ENCODE data around the gene GTPBP1.

Gene GTPBP1

DNA sequence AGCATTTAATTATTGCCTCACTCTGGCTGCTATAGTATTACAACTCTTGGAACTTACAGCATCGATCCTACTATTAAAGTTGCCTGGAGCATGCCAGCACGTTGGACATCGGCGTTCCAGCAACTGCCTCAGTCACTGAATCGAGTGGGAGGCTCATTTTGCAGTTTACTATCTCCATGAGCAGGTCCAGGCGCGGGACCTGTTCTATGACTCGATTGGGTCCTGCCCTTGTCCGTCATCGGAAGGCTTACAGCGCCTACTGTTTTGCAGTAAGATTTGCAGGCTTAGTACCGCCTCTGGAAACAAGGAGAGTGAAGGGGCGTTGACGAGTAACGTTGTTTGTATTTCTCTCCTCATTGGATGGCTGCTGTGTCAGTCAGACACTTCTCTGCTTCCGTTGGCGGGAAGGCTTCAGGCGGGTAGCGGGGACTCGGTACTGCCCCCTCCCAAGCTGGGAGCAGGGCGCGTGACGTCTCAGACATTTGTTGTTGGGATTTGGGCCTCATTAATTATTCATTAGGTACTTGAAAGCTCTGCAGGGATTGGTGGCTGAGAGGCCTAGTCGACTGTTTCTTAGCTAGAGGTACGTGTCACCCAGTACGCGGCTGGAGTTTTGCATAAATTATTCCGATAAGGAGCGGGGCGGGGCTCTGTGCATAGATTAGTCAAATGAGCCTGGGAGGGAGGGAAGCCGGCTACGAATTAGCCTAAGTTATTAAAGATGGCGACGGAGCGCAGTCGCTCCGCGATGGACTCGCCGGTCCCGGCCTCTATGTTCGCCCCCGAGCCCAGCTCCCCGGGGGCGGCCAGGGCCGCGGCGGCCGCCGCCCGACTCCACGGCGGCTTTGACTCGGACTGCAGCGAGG lies at the start of gene GTPBP1:
GTPBP1 (plus strand) TSS at position 710 of the 866 bp plus-strand sequence; CDS start at position 722, 12 bp downstream.
- DNase-seq (ENCODE audit: low read depth): peak; percentile 100

DNA sequence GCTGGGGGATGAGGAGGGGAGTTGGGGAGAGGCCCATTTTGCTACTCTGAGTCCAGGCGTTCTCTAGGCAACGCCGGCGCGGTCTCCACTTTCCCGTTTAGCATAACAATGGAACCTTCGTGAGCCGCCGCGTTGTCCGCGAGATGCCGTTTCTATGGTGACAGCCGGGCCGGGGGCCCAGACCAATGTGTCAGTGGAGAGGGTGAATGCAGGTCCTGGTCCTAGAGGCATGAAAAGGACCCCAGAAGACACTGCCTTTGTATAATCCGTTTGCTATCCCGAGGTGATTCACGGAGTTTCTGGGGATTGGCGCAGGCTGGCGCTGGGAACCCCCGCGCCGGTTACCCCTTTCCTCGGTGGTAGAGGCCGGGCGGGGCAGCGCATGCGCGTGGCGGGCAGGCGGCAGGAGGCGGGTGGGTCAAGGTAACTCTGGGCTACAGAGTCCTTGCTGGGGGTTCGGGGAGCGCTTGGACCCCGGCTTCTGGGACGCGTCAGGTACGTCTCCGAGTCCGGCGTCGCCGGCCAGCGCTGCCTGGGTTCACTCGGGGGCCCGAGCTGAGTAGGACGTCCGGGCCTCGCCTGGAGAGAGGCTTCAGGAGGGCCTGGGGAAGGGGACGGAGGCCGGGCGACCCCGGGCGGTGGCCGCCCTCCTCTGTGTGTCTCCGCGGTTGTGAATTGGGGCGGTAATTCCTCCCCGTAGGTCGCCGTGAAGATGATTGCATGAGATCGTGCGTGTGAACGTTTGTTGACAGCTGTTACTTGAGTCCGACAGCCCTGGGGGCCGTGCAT lies 49.3 kb upstream of the GTPBP1 start, which contains the start of the genes CBY1 and FAM227A:
CBY1 (plus strand) TSS at position 383 of the 789 bp plus-strand sequence. CDS start 11,417 bp downstream, outside the sequence.
FAM227A (minus strand) TSS at position 137 of the 789 bp plus-strand sequence. CDS start 6,224 bp downstream, outside the sequence.
- DNase-seq (ENCODE audit: low read depth): peak; percentile 42

DNA sequence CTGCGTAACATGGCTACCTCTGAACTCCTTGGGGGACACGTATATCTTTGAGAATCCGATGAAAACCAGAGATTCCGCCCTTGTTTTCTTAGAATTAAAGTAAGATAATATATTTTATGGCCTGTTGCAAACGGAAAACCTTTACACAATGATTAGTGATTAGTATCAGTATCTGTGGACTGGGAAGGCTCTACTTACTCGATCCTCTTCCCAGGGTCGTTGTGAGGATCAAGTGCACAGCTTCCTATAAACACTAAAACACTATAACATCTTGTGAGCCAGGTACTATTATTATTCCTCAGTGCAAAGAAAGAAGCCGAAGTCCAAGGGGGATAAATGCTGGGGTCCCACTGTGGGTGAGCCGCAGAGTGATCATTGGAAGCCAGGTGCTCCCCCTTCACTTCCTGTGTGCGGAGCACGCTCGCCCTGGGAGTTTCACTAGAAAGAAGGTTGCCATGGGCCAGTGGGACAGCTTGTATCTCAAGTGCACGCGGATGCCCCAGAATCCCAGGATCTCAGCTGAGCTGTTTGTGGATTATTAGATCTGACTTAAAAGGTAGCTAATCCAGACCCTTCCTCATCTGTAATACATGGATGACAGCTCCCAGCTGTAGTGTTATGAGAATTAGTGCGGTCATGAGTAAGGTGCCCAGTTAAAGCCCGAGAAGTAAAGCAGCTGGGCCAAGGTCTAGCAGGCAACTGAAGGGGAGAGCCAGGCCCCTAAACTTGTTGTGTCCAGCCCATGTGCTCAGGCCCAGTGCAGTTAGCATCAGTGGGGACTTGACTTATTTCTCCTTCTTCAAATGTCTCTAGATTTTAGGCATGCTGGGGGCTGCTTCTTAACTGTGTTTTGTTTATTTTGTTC lies 48.5 kb upstream of the GTPBP1 start:
- no peak for DNase-seq (ENCODE audit: low read depth)

DNA sequence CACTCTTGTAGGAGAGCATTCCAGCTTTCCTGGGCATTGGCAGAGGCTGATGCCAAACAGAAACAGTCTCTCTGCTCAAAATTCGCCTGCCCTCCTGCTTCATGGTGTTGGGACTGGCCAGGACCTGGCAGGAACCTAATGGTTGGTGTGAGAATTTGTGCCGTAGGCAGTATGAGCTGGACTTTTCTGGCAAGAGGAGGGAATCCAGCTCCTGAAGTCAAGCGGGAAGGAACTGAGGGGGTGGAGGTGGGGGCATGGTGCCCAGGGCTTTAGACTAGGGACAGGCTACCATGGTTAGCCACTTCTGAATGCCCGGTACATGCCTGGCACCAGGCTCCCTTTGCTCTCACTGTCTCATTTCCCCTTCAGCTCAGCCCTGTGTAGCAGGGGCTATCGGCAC lies 30.9 kb upstream of the GTPBP1 start:
- no peak for DNase-seq (ENCODE audit: low read depth)

DNA sequence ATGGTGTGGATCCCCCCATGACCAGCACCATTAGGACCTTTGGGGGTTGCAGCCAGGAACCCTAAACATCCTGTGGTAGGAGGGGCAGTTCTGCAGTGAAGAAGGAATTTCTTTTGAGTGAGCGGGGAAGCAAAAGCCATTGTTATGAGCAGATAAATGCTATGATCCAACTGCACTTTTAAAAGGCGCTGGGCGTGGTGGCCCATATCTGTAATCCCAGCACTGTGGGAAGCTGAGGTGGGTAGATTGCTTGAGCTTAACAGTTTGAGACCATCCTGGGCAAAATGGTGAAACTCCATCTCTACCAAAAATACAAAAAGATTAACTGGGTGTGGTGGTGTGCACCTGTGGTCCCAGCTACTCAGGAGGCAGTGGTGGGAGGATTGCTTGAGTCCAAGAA lies 29.9 kb upstream of the GTPBP1 start:
- DNase-seq (ENCODE audit: low read depth): no peak

DNA sequence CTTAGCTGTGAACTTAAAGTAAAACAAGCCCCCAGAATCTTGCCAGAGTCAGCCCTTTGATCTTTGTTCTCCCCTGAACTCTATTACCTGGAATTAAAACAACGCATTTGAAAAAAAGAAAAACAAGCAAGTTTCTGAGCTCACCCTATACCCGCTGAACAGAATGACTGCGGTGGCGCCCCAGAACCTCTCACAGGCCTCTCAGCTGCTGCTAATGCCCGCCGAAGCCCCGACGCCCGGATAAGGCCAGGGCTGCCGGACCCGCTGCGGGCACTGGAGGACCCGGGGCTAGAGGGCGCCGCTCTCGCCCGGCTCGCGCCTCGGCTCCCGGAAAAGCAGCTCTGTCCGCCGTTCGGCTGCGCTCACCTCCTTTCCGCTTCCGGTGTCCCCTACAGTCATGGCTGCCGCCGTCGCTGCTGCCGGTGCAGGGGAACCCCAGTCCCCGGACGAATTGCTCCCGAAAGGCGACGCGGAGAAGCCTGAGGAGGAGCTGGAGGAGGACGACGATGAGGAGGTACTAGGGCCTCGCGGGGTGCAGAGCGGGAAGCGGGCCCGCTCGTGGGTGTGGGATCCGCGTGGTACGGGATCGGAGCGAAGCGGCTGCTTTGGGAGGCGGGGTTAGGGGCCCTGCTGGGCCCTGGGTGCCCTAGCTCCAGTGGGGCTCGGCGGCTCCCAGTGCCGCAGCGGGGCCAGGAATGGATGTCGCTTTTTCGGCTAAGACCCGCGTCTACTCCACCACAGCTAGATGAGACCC lies 24.0 kb upstream of the GTPBP1 start, which contains the start of gene TOMM22:
TOMM22 (plus strand) TSS at position 376 of the 754 bp plus-strand sequence; CDS start at position 398, 22 bp downstream.
- DNase-seq (ENCODE audit: low read depth): no peak

GRCh38 chr22:38684895-38685294 lies 20.8 kb upstream of the GTPBP1 start:
- DNase-seq (ENCODE audit: low read depth): no peak

DNA sequence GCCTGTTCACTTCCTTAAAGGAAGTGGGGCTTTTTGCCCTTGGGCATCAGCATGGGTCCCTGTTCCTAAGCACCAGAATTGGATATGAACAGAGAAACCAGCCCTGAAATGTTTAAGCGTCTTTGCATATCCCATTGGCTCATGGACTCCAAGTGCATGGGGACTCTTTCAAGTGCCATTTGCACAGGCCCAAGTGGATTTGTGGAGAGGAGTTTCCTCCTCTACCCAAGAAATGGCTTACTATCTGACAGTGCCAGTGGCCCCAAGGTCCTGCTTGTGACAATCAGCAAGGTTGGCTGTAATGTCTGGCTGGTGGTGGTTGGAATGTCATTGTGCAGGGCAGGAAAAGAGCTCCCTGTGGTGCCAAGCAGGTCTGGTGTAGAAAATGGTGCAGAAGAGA lies 20.0 kb upstream of the GTPBP1 start:
- no peak for DNase-seq (ENCODE audit: low read depth)

DNA sequence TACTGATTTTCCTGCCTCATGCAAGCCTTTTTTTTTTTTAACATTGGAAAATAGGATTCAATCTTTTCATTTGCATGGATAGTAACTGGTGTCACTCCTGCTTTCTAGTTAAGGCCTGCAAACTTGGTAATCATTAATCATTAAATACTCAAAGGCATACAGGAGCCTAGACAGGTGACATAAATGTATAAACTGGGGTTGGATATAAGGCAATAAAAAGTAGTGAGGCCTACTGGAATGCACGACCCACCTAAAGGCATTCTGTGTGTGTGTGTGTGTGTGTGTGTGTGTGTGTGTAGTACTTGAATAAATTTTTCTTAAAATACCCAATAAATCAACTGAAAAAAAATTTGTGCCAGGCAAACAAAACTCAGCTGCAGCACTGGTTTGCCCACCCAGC lies 16.1 kb upstream of the GTPBP1 start:
- no peak for DNase-seq (ENCODE audit: low read depth)

DNA sequence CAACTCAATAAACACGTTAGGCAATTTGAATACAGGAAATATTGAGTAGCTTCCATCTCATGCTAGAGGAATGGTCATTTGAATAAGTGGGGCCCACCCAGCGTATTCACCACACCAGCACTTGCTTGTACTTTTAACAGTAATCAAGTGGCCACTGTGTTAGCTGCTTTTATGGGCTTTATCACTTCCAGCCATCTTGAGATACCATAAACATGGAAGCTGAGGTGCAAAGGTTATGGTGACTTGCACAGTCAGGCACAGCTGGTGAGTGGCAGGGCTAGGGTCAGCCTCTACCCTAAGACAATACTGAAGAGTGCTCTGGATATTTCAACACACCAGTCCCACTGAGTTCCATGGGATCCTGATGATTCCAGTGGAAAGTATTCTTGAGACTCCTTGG lies 11.7 kb upstream of the GTPBP1 start:
- DNase-seq (ENCODE audit: low read depth): no peak

GRCh38 chr22:38694940-38695339 lies 10.8 kb upstream of the GTPBP1 start:
- DNase-seq (ENCODE audit: low read depth): no peak

GRCh38 chr22:38696606-38697424 lies 8.9 kb upstream of the GTPBP1 start:
- peak; percentile 75 for DNase-seq (ENCODE audit: low read depth)

- DNase-seq (ENCODE audit: low read depth): no peak
Observed at GRCh38 chr22:38697425-38698089, 8.2 kb upstream of the GTPBP1 start.

GRCh38 chr22:38698407-38699094 lies 7.2 kb upstream of the GTPBP1 start:
- no peak for DNase-seq (ENCODE audit: low read depth)

DNA sequence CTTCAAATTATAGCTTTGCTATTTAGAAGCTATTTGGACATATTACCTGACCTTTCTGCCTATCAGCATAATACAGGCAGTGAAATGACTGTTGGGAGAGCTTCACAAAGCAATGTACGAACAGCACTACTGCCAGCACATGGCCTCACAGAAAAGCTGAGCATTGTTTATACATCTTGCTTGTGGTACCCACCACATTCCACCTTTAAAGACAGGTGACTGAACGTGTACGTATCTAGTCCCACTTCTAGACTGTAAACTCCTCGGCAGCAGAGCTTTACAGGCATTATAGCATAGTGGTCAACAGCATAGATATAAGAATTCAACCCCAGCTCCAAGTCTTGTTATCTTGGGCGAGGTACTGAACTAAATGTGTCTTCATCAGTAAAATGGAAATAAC lies 6.6 kb upstream of the GTPBP1 start:
- DNase-seq (ENCODE audit: low read depth): no peak

DNA sequence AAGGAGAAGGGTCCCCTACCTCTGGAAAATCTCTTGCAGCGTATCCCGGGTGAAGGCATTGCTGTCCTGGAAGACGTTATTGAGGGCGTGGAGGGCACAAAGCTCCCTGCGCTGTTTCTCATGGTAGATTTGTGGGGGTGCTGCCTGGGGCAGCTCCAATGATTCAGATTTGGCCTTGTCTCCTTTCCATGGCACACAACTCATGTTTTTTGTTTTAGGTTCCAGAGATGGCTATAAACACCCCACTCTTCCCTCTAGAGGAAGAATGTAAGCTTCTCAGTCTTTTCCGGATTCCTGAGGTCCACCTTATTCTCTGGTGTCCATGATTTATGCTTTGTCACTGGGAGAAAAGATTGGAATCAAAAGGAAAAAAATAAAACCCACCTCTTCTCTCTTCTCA lies 6.0 kb upstream of the GTPBP1 start:
- DNase-seq (ENCODE audit: low read depth): no peak

DNA sequence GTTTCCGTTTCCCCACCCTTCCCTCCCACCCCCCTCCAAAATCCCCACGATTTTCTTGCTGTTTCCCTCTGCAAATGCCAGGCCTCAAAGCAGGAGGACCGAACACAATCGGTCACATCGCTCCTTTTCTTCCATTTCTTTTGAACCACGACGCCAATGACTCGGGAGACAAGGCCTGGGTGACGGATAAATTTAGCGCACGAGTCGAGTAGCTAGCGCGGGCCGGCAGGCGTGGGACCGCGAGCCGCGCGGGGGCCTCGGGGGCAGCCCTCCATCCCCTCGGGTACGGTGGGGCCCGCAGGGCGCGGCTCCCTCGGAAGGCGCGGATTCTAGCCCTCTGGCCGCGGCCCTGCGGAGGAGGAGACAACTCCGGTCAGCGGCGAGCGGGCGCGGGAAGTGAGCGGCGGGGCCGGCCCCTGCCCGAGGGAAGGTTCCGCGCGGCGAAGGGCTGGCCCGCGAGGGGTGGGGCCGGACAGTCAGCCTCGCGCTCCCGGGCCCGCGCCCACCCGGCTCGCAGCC lies 5.4 kb upstream of the GTPBP1 start:
- DNase-seq (ENCODE audit: low read depth): no peak

- no peak for DNase-seq (ENCODE audit: low read depth)
Observed at GRCh38 chr22:38700789-38701628, 4.7 kb upstream of the GTPBP1 start, which contains the start of gene JOSD1. JOSD1 (minus strand) TSS chr22:38700943; CDS start chr22:38699987, 956 bp downstream.
